SU-DHL-6 (cell line): Measurements from ENCODE around the gene CCDC127.

ENCODE experiments used
- H2AFZ ChIP-seq: fragments of 200-600 bp; sonication (generic); 2 replicates; pipeline ENCODE4 v1.6.1; 2014; ENCODE audit warnings: low read depth, mild to moderate bottlenecking, moderate library complexity, mixed read lengths, antibody characterized with exemption, low read length; ENCODE audit not compliant: severe bottlenecking
- H3F3A ChIP-seq: fragments of 200-600 bp; shearing (Covaris generic); 2 replicates; pipeline ENCODE4 v1.6.0; 2016; ENCODE audit warnings: antibody characterized with exemption, mild to moderate bottlenecking; ENCODE audit not compliant: insufficient read depth
- H3K27ac ChIP-seq: fragments of 200-600 bp; sonication (generic); 2 replicates; pipeline ENCODE4 v1.5.1; 2016; ENCODE audit warnings: low read depth, mild to moderate bottlenecking, low read length, moderate library complexity, mixed read lengths
- H3K27me3 ChIP-seq: fragments of 200-600 bp; sonication (generic), shearing (Covaris generic); 2 replicates; pipeline ENCODE4 v1.6.0; 2014; ENCODE audit warnings: mild to moderate bottlenecking, low read length
- H3K36me3 ChIP-seq: fragments of 200-600 bp; sonication (generic); 2 replicates; pipeline ENCODE4 v1.6.1; 2014; ENCODE audit warnings: mild to moderate bottlenecking, low read length, mixed read lengths
- H3K4me2 ChIP-seq: fragments of 300-600, 200-600 bp; shearing (Covaris generic), sonication (generic); 2 replicates; pipeline ENCODE4 v1.6.0; 2014; ENCODE audit warnings: low read length, low read depth, mild to moderate bottlenecking; ENCODE audit not compliant: poor library complexity, severe bottlenecking
- H3K4me3 ChIP-seq: fragments of 200-600 bp; sonication (generic); 2 replicates; pipeline ENCODE4 v1.5.1; 2014; ENCODE audit warnings: antibody characterized with exemption, low read length, mild to moderate bottlenecking, mixed read lengths; ENCODE audit not compliant: insufficient read depth, poor library complexity, severe bottlenecking
- H3K79me2 ChIP-seq: fragments of 200-600 bp; sonication (generic); 2 replicates; pipeline ENCODE4 v1.6.1; 2014; ENCODE audit warnings: mild to moderate bottlenecking, low read length, moderate library complexity; ENCODE audit not compliant: insufficient read depth
- H3K9ac ChIP-seq: fragments of 200-600 bp; sonication (generic); 2 replicates; pipeline ENCODE4 v1.7.0; 2014; ENCODE audit warnings: mild to moderate bottlenecking, low read length
- H3K9me2 ChIP-seq: fragments of 200-600 bp; sonication (generic); replicated peaks from 2 replicates; pipeline ENCODE4 v1.6.1; 2014; ENCODE audit warnings: low read length; ENCODE audit not compliant: insufficient read depth
- H3K9me3 ChIP-seq: fragments of 200-600 bp; sonication (generic); 2 replicates; pipeline ENCODE4 v1.6.1; 2014; ENCODE audit warnings: low read length, mixed read lengths; ENCODE audit not compliant: insufficient read depth
- H4K20me1 ChIP-seq: fragments of 200-600 bp; sonication (generic); 2 replicates; pipeline ENCODE4 v1.6.1; 2014; ENCODE audit warnings: low read depth, mild to moderate bottlenecking, antibody characterized with exemption, low read length, moderate library complexity, mixed read lengths
- EZH2phosphoT487 ChIP-seq: fragments of 200-600 bp; sonication (generic), shearing (Covaris generic); conservative IDR thresholded peaks from 2 replicates; pipeline ENCODE4 v1.6.1; 2018; ENCODE audit warnings: mild to moderate bottlenecking, antibody characterized with exemption, low read length, moderate library complexity, mixed read lengths
- TF ChIP-seq, protein P1 (sequence below): fragments of 200-600 bp; sonication (generic); IDR thresholded peaks from one replicate; pipeline ENCODE4 v1.5.1; 2017; ENCODE audit warnings: antibody characterized with exemption, mild to moderate bottlenecking, low read length, moderate library complexity; ENCODE audit not compliant: insufficient read depth, poor library complexity, severe bottlenecking

Gene CCDC127

DNA sequence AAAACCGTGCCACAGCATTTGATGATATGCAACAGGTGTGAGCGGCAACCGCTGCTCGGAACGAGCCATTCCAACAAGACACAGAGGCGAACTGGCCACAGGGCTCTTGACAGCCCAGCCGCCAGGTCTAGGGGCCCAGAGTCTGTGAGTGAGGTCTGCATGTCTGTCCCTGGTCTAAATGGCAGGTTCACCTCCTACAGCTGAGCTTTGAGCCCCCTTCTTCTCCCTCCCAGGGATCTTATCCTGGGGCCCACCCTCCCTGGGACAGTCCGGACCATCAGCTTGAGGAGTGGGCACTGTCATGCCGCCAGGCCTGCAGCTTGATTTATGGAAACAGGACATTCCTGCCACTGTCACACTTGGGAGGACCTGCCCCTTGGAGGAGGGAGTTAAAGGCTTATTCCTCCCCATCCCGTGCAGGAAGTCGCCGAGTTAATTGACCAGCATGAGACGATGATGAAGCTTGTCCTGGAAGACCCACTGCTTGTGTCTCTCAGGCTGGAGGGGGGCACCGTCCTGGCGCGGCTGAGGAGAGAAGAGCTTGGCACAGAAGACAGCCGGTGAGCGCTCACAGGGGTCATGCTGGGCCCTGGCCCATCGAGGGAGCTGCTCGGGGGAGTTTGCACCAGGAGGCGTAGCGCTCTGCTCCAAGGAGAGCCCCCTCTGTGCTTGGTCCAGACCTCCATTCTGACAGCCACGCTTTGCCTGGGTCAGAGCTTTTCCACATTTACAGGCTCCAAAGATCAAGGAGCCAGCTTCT, 62.1 kb downstream of the CCDC127 start:
- no peak overlapping the region for H2AFZ ChIP-seq
- no peak overlapping the region for H3K4me3 ChIP-seq
- H3K9me3 ChIP-seq = peaks cover 5% of the 10 kb centered on the region; the same call in 1 of the 2 replicates

DNA sequence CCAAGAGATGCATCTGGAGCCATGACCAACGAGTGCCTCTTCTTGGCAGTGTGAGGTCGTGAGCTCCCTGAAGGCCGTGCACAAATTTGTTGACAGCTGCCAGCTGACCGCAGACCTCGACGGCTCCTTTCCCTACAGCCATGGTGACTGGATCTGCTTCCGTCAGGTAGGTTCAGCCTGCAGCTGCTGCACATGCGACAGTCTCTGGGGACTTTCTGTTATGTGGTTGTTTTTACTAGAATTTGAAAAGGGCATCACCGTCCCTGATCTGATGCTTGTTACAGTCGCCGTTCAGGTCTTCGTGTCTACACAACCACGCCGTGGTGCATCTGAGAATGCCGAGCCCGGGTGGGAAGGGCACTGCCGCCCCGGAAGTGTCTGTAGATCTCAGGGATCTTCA, 63.1 kb downstream of the CCDC127 start:
- no peaks in the 10 kb centered on the region for H3K9me2 ChIP-seq
- TF ChIP-seq, protein P1, sequence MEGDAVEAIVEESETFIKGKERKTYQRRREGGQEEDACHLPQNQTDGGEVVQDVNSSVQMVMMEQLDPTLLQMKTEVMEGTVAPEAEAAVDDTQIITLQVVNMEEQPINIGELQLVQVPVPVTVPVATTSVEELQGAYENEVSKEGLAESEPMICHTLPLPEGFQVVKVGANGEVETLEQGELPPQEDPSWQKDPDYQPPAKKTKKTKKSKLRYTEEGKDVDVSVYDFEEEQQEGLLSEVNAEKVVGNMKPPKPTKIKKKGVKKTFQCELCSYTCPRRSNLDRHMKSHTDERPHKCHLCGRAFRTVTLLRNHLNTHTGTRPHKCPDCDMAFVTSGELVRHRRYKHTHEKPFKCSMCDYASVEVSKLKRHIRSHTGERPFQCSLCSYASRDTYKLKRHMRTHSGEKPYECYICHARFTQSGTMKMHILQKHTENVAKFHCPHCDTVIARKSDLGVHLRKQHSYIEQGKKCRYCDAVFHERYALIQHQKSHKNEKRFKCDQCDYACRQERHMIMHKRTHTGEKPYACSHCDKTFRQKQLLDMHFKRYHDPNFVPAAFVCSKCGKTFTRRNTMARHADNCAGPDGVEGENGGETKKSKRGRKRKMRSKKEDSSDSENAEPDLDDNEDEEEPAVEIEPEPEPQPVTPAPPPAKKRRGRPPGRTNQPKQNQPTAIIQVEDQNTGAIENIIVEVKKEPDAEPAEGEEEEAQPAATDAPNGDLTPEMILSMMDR = no peak
- no peak for TF ChIP-seq EZH2phosphoT487
- H2AFZ ChIP-seq = no peak overlapping the region
- H3K27me3 ChIP-seq = no peaks in the 10 kb centered on the region
- no peaks in the 10 kb centered on the region for H3F3A ChIP-seq
- H3K9ac ChIP-seq = no peak overlapping the region
- no peak overlapping the region for H3K27ac ChIP-seq
- H3K9me3 ChIP-seq = peaks cover 5% of the 10 kb centered on the region; the same call in 1 of the 2 replicates
- no peaks in the 10 kb centered on the region for H3K79me2 ChIP-seq
- H3K4me2 ChIP-seq = no peak overlapping the region
- no peak overlapping the region for H3K4me3 ChIP-seq
- no peaks in the 10 kb centered on the region for H3K36me3 ChIP-seq
- no peaks in the 10 kb centered on the region for H4K20me1 ChIP-seq

More for the DNA sequence above, 62.1 kb downstream of the CCDC127 start:
- TF ChIP-seq, protein P1 = no peak
- TF ChIP-seq EZH2phosphoT487 = no peak
- no peaks in the 10 kb centered on the region for H3K36me3 ChIP-seq
- H3K79me2 ChIP-seq = no peaks in the 10 kb centered on the region
- no peaks in the 10 kb centered on the region for H3K27me3 ChIP-seq
- no peak overlapping the region for H3K9ac ChIP-seq
- H4K20me1 ChIP-seq = no peaks in the 10 kb centered on the region
- no peaks in the 10 kb centered on the region for H3F3A ChIP-seq
- no peak overlapping the region for H3K4me2 ChIP-seq
- H3K27ac ChIP-seq = no peak overlapping the region
- H3K9me2 ChIP-seq = no peaks in the 10 kb centered on the region

DNA sequence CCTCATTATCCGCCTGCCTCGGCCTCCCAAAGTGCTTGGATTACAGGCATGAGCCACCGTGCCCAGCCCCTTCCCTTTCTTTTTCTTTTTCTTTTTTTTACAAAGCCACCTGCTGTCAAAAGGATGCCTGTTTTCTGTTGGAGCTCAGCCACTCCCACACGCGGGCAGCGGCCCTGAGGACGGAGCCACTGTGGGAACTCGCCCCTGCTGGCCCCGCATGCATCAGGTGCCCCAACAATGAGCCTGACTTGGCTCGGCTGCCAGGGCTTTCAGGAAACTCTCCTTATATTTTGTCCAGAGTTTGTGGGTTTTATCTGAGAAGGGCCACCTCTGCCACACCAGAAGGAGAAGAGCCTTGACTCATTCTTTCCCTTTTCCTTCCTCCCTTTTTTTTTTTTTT, 63.7 kb downstream of the CCDC127 start:
- Histone ChIP-seq H2AFZ (no peak overlapping the region), H3K4me3 (no peak overlapping the region), H3K36me3 (no peaks in the 10 kb centered on the region), H3K9me2 (no peaks in the 10 kb centered on the region), H3K9me3 (peaks cover 4% of the 10 kb centered on the region; the same call in 1 of the 2 replicates), H3K9ac (no peak overlapping the region), H3K4me2 (no peak overlapping the region), H4K20me1 (no peaks in the 10 kb centered on the region), H3K79me2 (no peaks in the 10 kb centered on the region), H3K27me3 (no peaks in the 10 kb centered on the region), H3F3A (no peaks in the 10 kb centered on the region), H3K27ac (no peak overlapping the region)
- no peak for TF ChIP-seq EZH2phosphoT487
- TF ChIP-seq, protein P1 = no peak
